Putamen (tissue), 1 donor: Measurements from ENCODE around the gene EVA1A.

Experiments used
- DNase-seq: peaks from one replicate; pipeline ENCODE4 v3.0.0-alpha.2; 2016; ENCODE audit warnings: low spot score

EVA1A gene

GRCh38 chr2:75589391-75590105, 28.8 kb upstream of the EVA1A start:
- DNase-seq: no peak

DNA sequence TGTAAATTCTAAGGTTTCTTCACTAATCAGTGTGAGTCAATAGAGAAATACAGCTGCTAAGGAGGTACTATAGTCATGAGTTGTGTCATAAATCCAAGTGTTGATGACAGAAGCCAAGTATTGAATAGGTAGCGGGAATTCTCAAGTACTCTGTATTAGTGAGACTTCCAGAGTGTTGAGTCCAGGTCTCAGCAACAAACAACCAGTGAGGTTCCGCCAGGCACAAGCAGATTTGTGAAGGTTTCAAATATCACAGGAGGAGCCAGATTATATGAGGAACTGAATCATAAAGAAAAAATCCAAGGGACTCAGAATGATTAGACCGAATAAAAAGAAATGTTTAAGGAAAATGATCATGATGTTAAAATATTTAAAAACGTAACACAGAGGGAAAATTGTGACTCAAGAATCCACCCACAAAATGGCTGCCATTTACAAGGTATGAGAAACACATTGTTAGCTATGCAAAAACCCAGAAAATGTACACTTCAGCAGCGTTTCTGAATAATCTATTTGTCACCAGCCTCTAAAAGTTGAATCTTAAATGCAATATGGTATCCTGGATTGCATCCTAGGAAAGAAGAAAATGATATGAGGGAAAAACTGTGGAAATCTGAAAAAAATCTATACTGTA, 27.3 kb upstream of the EVA1A start:
- no peak for DNase-seq

DNA sequence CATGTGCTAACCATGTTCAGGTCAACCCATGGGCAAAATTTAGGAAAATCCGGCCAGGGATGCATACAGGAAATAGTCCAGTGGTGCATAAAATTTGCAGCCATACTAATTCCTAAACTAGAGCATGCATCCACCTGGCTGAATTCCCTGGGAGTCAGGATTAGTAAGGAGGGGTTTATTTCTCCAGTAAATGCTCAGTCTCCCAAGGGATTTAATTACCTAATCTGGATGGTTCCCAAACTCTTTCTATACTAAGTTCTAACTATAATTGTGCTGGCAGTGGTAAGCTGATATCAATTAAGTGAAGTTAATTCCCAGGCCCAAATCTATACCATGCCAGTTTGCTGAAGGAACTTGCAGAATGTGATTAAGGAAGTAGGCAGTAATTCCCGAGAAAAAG, 26.2 kb upstream of the EVA1A start:
- DNase-seq: no peak

DNA sequence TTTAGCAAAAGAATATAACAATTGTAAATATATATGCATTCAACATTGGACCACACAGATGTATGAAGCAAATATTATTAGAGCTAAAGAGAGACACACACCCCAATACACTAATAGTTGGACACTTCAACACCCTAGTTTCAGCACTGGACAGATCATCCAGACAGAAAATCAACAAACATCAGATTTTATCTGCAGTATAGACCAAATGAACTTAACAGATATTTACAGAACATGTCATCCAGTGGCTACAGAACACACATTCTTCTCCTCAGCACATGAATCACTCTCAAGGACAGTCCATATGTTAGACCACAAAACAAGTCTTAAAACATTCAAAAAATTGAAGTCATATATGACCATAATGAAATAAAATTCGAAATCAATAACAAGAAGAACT, 22.1 kb upstream of the EVA1A start:
- DNase-seq: no peak

DNA sequence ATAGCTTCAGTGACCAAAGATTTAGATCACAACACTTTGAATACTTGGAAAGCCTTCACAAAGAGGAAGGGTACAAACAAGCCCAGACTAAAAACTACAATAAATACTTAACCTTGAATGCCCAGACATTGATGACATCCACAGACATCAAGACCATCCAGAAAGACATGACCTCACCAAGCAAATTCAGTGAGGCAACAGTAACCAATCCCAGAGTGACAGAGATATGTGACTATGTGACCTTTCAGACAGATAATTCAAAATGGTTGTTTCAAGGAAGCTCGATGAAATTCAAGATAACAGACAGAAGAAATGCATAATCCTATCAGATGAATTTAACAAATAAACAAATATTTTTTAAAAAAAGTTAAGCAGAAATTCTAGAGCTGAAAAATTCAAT, 19.9 kb upstream of the EVA1A start:
- no peak for DNase-seq

DNA sequence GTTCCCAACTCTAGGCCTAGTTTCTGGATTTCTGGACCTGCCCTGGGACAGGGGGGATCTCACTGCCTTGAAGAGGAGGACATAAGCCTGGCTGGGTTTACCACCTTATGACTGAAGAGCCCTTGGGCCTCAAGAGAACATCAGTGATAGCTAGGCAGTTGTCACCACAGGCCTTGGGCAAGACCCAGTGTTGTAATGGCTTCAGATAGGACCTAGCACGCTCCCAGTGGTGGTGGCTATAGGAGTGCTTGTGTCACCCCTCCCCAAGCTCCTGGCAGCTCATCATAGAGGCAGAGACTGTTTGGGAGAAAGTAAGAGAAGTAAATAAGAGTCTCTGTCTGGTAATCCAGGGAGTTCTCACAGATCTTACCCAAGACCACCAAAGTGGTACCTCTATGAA, 19.4 kb upstream of the EVA1A start:
- no peak for DNase-seq

DNA sequence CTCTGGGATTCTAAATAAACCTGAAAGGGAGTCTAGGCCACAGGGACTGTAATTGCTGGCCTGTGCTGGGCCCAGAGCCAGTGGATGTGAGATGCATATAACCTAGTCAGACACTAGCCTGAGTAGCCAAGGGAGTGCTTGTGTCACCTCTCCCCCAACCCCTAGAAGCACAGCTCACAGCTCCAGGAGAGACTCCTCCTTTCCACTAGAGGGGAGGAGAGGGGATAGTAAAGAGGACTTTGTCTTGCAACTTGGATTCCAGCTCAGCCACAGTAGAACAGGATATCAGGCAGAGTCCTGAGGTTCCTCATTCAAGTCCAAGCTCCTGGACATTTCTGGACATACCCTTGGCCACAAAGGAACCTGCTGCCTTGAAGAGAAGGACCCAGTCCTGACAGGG, 18.4 kb upstream of the EVA1A start:
- no peak for DNase-seq

DNA sequence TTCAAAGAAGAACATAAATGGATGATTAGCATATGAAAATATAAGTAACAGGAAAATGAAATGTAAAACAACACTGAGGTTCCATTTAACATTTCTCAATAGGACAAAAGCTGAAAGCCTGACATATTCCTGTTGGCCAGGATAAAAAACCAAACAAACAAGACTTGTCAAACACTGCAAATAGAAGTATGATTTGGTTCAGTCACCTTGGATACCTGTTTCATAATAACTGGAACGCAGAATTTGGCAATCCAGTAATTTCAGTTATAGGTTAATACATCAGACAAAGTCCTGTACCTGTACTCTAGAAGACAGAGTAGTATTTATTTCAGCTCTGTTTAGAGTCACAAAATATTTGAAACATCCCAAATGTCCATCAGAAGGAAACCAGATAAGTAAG, 16.5 kb upstream of the EVA1A start:
- DNase-seq: no peak

- DNase-seq: no peak
Measured at GRCh38 chr2:75574106-75574505, 13.4 kb upstream of the EVA1A start.

DNA sequence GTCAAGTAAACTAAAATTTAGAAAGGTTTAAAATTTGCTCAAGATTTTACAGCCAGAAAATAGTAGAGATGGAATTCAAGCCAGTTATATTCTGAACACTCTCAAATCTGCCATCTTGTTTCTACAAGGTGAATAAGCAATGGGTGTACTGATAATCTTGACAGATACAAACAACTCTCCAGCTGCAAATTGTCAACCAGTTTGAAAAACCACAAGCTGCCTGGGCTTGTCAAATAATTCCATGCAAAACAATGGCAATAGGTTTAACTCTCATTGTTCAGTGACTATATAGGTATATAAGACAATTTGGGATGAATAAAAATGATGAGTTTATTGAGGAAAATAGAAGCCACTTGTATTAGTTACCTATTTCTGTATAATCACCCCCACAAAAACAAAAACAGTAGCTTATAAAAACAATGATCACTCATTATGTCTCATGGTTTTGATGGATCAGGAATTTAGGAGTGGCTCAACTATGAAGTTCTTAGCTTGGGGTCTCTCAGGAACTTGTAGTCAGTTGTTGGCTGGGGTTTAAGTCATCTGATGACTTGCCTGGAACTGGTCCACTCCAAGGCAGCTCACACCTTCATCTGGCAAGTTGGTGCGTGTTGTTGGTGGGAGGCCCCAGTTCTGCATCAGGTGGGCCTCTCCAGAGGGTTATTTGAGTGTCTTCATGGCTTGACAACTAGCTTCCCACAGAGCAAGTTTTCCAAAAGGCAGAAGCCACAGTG, 12.6 kb upstream of the EVA1A start:
- DNase-seq: no peak

DNA sequence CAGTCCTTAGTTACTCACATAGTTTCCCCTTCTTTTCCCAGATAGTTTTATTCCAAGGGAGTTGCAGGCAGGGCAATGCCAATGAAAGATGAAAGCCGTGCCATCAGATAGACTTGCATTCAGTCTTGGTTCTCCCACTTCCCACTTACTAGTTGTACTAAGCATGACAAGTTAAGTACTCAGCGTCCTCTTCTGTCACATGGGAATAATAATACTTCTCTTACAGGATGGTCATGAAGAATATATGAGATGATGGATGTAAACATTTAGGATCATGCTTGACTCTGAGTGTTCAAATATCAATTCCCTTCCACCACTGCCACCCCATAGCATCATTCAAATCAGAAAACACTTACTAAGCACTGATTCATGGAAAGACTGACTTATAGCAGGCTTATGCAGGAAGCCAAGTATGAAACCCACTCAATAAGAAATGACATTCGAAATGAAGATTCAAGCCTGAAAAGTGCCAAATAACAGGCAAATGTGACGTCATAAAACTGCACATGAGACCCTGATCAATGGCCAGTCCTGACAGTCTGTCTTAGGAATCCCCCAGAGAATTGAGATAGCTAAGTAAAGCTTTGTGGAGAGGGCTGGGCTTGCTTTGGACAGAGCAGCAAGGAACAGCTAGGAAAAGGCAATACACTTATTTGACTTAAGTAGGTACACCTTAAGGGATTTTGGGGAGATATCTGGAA, 11.1 kb upstream of the EVA1A start:
- no peak for DNase-seq

GRCh38 chr2:75570948-75571729, 10.4 kb upstream of the EVA1A start:
- DNase-seq: peak; percentile 81

GRCh38 chr2:75570024-75570947, 9.5 kb upstream of the EVA1A start:
- peak; percentile 38 for DNase-seq

DNA sequence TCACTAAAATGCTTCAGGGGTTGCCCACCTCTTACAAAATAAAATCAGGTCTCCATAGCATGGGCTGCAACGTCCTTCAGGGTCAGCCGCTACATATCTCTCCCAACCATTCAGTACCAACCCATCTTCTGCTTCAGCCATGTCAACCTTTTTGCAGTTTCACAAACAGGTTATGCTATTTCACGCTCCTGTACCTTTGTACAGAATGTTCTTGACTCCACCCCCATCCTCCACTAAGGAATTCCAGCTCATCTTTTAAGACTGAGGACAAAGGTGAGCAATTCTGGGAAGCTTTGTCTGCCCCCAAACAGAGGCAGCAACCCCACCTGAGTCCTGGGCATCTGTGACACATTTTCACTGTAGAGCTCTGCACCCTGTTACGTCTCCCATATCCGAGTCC, 8.8 kb upstream of the EVA1A start:
- DNase-seq: peak; percentile 35

DNA sequence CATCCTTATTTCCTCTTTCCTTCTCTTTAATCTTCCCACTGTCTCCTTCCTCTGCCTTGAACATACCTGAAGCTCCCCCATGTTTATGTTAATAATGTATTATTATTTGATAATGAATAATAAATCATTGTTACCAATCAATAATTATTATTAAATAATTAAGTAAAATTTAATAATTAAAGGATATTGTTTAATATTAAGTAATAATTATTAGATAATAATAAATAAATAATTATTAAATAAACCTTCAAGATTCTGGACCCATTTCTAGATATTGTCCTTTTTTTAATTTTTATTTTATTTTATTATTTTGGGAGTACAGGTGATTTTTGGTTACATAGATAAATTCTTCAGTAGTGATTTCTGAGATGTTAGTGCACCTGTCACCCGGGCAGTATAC, 7.4 kb upstream of the EVA1A start:
- no peak for DNase-seq

DNA sequence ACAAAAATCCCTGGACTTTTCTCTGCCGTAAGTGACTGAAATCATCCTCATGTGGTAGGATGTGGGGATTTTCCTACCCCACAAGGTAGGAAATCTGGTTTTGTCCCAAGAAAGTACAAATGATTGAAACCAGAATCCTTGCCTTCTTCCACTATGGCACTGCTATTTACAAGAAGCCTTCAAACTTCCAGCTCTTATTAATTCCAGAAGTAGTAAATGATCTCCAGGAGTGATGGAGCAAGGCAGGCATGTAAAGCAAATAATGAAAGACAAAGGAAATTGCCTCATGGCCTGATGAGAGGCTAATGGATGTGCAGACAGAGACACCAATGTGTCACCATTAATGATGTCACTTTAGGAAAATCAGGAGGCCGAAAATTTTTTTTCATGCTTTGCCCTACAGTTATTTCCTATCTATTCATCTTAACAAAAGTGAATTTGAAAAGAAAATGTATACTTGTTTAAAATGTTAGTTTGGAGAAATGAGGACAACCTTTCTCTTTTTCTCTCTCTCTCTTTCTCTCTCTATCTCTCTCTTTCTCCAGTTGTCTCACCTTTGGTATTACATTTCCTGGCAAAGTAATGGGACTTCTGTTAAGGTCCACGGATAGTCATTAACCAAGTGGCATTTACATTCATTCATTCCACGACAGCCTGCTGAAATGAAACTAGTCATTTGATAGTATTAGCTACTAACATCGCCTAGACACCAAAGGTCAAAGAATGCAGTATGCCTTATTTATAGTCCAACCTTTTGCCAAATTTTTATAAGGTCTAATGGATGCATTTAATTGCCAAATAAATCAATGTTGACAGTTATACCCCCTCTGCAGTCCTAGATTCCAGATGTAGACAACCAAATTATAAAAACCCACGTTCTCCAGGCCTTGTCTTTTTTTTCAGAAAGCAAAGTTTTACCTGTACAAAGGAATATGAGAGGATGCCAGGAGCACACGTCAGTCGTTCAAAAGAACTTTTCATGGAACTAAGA, 5.0 kb upstream of the EVA1A start:
- no peak for DNase-seq

DNA sequence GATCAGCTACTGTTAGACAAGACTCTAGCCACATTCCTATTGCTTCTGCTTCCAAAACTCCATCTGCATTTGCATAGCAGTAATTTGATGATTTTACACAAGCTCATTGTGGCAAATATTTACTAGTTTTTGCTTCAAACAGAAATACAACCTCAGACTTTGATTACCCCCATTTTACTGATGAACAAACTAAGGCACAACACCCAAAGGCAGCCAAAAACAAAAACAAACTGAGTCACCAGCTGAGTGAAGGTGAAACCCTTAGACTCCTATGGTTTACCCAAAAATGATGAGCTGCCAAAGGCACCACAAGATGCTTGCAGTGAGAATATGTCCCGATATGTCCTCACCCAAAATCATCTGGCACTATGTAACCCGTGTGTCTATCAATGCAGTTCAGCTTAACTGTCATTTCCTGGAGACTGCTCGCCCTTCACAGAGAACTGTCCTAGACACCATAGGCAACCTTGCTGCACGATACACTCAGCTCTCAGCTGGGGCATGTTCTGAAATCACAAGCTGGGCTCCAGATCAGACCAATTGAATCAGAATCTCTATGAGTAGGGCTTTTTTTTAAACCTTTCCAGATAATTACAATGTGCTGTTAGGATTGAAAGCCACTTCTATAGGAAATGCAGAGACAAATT, 4.1 kb upstream of the EVA1A start:
- no peak for DNase-seq

- DNase-seq: no peak
Measured at GRCh38 chr2:75564026-75564688, 3.4 kb upstream of the EVA1A start.

DNA sequence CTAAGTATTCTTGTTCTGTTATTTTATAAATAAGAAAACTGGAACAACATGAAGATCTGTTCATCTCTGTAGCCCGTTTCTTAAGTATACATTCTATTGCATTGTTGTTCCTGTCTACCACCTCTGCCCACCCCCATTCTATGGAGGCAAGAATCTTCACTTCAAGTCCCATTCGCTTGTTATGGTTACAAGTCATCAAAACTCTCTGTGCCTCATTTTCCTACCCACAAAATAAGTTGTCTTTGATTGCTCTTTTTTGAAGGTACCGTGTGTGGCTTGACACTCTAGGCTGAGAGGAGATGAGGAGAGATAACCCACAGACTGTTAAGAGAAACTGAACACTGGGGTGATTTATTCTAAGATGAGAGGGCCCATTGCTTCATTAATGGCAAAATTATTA, 2.9 kb upstream of the EVA1A start:
- no peak for DNase-seq
